ENCODE results near the gene UBR1.

GRCh38 chr15:43102187-43102586, 3.7 kb downstream of the UBR1 start:
- TF ChIP-seq CTCF (IDR thresholded peaks at IDR 0.05; ENCODE audit: insufficient read depth, low read length, poor library complexity, severe bottlenecking) = no peak
- no peak for TF ChIP-seq EZH2phosphoT487 (conservative IDR thresholded peaks at IDR 0.05; ENCODE audit: low read length)

All from SU-DHL-6 (cell line).